Chondrocyte (in vitro differentiated cells): ENCODE data around the gene MTCP1. TPM values are rescaled to one million over a fixed set of nuclear protein-coding genes. Genes with fewer than 3 reads are reported as not detected.

Source experiments
- DNase-seq: peaks from one replicate; pipeline ENCODE4 v3.0.0; 2021; ENCODE audit warnings: mixed read lengths, low spot score
- H3K27ac Mint-ChIP-seq: one replicate; pipeline ENCODE4 v1.8.0; 2021; ENCODE audit warnings: mild to moderate bottlenecking, moderate library complexity, mixed read lengths; ENCODE audit not compliant: unreplicated experiment
- H3K27me3 Mint-ChIP-seq: 2 replicates; pipeline ENCODE4 v1.8.0; 2021; ENCODE audit warnings: low read depth, mixed read lengths
- H3K36me3 Mint-ChIP-seq: 2 replicates; pipeline ENCODE4 v1.8.0; 2021; ENCODE audit warnings: low read depth, mixed read lengths
- H3K4me1 Mint-ChIP-seq: 2 replicates; pipeline ENCODE4 v1.8.0; 2021; ENCODE audit warnings: low read depth, mild to moderate bottlenecking, mixed read lengths
- H3K4me3 Mint-ChIP-seq: one replicate; pipeline ENCODE4 v1.8.0; 2021; ENCODE audit warnings: mild to moderate bottlenecking, moderate library complexity, mixed read lengths; ENCODE audit not compliant: unreplicated experiment
- H3K9me3 Mint-ChIP-seq: 2 replicates; pipeline ENCODE4 v1.8.0; 2021; ENCODE audit warnings: low read depth, mixed read lengths
- total RNA-seq: library from RNA; stranded (reverse); gene quantifications from 3 replicates; pipeline ENCODE4 v1.2.1, GENCODE V29; 2021
- TF ChIP-seq, protein P1 (sequence below): fragments of 200-600 bp; sonication (generic); IDR thresholded peaks from 2 replicates; pipeline ENCODE4 v1.5.0; 2021; ENCODE audit warnings: antibody characterized with exemption, mild to moderate bottlenecking, moderate library complexity

Gene MTCP1
- total RNA-seq, 1 donor from 2014 or later: 18.6 TPM

DNA sequence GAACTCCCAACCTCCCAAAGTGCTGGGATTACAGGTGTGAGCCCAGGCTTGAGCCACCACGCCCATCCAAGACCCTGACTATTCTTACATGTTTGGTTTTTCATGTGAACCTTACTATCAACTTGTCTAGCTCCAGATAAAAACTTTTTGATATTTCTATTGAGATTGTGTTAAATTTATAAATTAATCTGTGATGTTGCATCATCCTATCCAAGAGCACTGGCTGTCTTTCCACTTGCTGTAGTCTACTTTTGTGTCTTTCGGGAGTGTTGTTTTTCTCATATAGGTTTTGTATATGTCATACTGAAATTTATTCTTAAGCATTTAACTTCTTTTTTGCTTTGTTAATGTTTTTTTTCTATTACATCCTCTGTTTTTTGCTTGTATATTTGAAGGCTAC, 35.0 kb upstream of the MTCP1 start:
- DNase-seq: no peak
- TF ChIP-seq, protein P1, sequence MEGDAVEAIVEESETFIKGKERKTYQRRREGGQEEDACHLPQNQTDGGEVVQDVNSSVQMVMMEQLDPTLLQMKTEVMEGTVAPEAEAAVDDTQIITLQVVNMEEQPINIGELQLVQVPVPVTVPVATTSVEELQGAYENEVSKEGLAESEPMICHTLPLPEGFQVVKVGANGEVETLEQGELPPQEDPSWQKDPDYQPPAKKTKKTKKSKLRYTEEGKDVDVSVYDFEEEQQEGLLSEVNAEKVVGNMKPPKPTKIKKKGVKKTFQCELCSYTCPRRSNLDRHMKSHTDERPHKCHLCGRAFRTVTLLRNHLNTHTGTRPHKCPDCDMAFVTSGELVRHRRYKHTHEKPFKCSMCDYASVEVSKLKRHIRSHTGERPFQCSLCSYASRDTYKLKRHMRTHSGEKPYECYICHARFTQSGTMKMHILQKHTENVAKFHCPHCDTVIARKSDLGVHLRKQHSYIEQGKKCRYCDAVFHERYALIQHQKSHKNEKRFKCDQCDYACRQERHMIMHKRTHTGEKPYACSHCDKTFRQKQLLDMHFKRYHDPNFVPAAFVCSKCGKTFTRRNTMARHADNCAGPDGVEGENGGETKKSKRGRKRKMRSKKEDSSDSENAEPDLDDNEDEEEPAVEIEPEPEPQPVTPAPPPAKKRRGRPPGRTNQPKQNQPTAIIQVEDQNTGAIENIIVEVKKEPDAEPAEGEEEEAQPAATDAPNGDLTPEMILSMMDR: no peak
- H3K36me3 Mint-ChIP-seq: peaks cover 2% of the 10 kb centered on the region
- H3K9me3 Mint-ChIP-seq: peaks cover 2% of the 10 kb centered on the region
- H3K4me1 Mint-ChIP-seq: no peaks in the 10 kb centered on the region
- no peak overlapping the region for H3K4me3 Mint-ChIP-seq
- H3K27me3 Mint-ChIP-seq: no peaks in the 10 kb centered on the region
- no peak overlapping the region for H3K27ac Mint-ChIP-seq

DNA sequence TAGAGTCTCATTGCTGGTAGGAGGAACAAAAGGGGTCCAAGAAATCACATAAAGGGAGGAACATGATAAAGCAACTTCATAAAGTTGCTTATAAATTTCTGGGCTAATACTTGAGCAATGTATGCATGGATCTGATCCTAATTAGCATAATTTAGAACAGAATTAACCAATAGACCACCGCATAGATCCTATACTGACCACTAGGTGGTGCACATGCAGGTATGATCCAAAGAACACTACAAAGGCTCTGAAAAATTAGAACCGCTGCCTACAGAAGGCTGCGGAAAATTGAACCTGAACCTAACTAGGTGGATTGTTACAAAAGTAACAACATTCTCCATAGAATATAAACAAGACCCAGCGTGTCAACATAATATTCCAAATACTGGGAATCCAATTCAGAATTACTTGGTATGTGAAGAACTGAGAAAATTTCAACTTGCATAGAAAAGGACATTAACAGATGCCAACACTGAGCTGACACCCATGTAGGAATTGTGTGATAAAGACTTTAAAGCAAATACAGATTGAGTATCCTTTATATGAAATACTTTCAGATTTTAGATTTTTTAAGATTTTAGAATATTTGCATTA, 23.6 kb upstream of the MTCP1 start:
- H3K27me3 Mint-ChIP-seq: no peaks in the 10 kb centered on the region
- H3K27ac Mint-ChIP-seq: no peak overlapping the region
- H3K9me3 Mint-ChIP-seq: peaks cover 10% of the 10 kb centered on the region
- H3K4me3 Mint-ChIP-seq: no peak overlapping the region
- no peak for DNase-seq
- TF ChIP-seq, protein P1: peak; percentile 82
- H3K4me1 Mint-ChIP-seq: no peaks in the 10 kb centered on the region
- peaks cover 3% of the 10 kb centered on the region for H3K36me3 Mint-ChIP-seq

DNA sequence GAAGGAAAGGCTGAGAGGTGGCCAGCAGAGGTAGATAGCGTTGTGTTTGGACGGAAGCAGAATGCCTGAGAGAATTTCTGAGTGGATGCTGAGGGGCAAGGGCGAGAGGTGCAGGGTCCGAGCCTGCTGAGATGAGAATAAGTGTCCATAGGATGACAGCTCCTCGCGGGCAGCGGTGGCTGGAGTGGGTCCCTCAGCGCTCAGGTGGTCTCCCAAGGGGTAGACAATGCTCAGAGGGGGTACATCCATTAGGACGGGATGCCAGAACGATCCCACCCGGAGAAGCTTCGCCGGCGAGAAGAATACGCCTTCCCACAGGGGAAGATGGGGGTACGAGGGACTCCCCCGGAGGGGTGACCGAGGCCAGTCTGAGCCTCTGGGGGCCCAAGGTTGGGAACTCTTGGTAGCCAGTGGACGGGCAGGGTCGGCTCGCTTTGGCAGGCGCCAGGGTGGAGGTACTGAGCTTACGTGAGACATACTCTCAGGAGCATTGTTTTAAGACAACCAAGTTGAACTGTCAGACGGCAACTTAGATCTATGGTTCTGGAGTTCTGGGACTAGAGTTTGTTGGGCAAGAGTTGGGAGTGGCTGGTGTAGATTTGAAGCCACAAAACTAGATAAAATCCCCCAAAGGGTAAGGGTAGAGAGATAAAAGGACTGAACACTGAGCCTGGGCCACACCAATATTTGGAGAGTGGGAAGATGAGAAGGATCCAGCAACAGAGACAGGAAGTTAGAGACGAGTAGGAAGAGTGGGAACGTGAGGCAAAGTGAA, 16.2 kb upstream of the MTCP1 start:
- Mint-ChIP-seq H3K4me3 (no peak overlapping the region), H3K36me3 (peaks cover 4% of the 10 kb centered on the region), H3K4me1 (no peaks in the 10 kb centered on the region), H3K27me3 (no peaks in the 10 kb centered on the region), H3K27ac (no peak overlapping the region), H3K9me3 (peaks cover 6% of the 10 kb centered on the region)
- TF ChIP-seq, protein P1: no peak
- DNase-seq: peak; percentile 85

DNA sequence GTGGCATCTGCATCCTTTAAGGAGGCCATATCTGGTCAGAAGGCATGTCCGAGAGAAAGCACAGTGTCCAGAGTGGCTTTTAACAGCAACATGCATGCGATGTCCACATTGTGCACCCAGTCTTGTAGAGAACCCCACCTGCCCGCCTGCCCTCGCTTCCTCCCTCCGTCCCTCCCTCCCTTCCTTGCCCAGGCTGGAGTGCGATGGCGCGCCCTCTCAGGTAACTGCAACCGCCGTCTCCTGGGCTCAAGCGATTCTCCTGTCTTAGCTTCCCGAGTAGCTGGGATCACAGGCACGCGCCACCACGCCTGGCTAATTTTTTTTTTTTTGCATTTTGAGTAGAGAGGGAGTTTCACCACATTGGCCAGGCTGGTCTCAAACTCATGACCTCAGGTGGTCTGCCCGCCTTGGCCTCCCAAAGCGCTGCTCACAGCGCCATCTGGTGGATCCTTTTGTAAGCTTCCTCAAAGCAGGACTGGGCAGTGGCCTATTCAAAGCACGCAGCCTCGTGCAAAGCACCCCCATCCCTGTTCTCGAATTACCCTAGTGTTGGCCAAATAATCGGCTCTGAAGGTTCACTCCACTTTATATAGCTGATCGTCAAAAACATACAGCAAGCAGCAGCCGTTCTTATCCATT, 15.4 kb upstream of the MTCP1 start:
- TF ChIP-seq, protein P1: peak; percentile 68
- peaks cover 4% of the 10 kb centered on the region for H3K36me3 Mint-ChIP-seq
- peak; percentile 85 for DNase-seq
- H3K4me1 Mint-ChIP-seq: no peaks in the 10 kb centered on the region
- no peaks in the 10 kb centered on the region for H3K27me3 Mint-ChIP-seq
- H3K9me3 Mint-ChIP-seq: peaks cover 6% of the 10 kb centered on the region
- no peak overlapping the region for H3K27ac Mint-ChIP-seq
- H3K4me3 Mint-ChIP-seq: no peak overlapping the region

DNA sequence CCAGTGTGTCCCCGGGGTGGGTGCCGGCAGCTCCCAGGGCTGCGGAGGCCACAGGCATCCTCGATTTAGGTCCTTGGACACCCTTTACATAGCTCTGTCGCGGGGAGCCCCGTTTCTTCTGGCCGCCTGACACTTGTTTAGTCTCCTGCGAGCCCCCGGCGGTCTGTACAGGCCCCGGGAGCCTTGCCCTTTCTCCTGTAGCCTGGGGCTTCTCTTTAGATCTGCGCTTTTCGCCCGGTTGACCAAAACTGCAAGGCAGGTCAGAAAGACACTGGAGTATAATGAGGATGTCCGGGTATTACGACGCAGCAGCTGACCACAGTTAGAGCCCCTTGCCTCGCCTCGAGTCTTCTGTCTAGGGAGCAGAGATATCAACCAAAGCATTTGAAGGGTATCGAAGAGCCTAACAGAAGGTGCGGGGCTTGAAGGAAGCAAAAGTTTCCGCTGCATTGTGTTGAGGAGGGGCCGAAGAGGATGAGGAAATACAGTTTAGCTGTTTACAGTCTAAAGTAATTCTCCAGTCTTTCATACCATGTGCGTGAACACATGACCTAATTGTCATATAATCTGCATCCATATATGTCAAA, 851 bp upstream of the MTCP1 start:
- peak overlapping the region; percentile 86 for H3K4me3 Mint-ChIP-seq
- H3K27ac Mint-ChIP-seq: peak overlapping the region; percentile 87
- peaks cover 12% of the 10 kb centered on the region for H3K9me3 Mint-ChIP-seq
- peaks cover 6% of the 10 kb centered on the region for H3K36me3 Mint-ChIP-seq
- peaks cover 31% of the 10 kb centered on the region for H3K4me1 Mint-ChIP-seq
- TF ChIP-seq, protein P1: no peak
- H3K27me3 Mint-ChIP-seq: no peaks in the 10 kb centered on the region
- DNase-seq: peak; percentile 82
